Endothelial cell (in vitro differentiated cells): ENCODE data around the gene SLC5A7. TPM values are rescaled to one million over a fixed set of nuclear protein-coding genes. Genes with fewer than 3 reads are reported as not detected.

ENCODE experiments used
- DNase-seq: peaks from one replicate; pipeline ENCODE4 v3.0.0; 2021; ENCODE audit warnings: low spot score
- H3K27ac Mint-ChIP-seq: one replicate; pipeline ENCODE4 v1.8.0; 2021; ENCODE audit warnings: mixed read lengths, inconsistent platforms; ENCODE audit not compliant: unreplicated experiment
- H3K27me3 Mint-ChIP-seq: one replicate; pipeline ENCODE4 v1.8.0; 2021; ENCODE audit warnings: mild to moderate bottlenecking, moderate library complexity, mixed read lengths, inconsistent platforms; ENCODE audit not compliant: unreplicated experiment
- H3K36me3 Mint-ChIP-seq: one replicate; pipeline ENCODE4 v1.8.0; 2021; ENCODE audit warnings: mild to moderate bottlenecking, low read depth, mixed read lengths, inconsistent platforms; ENCODE audit not compliant: unreplicated experiment
- H3K4me1 Mint-ChIP-seq: one replicate; pipeline ENCODE4 v1.8.0; 2021; ENCODE audit warnings: mild to moderate bottlenecking, mixed read lengths, inconsistent platforms; ENCODE audit not compliant: unreplicated experiment
- H3K4me3 Mint-ChIP-seq: one replicate; pipeline ENCODE4 v1.8.0; 2021; ENCODE audit warnings: mild to moderate bottlenecking, mixed read lengths, inconsistent platforms; ENCODE audit not compliant: unreplicated experiment
- H3K9me3 Mint-ChIP-seq: one replicate; pipeline ENCODE4 v1.8.0; 2021; ENCODE audit warnings: mixed read lengths, inconsistent platforms; ENCODE audit not compliant: unreplicated experiment
- total RNA-seq: library from RNA; stranded (reverse); fragmentation: NEBNext Ultra II Directional; extraction: Animal tissue kit (Norgen Biotek cat#: 25700); gene quantifications from one replicate; pipeline ENCODE4 v1.2.1, GENCODE V29; 2021; ENCODE audit not compliant: unreplicated experiment
- TF ChIP-seq, protein P1 (sequence below): fragments of 200-600 bp; sonication (generic); IDR thresholded peaks from one replicate; pipeline ENCODE4 v1.5.0; 2021; ENCODE audit warnings: antibody characterized with exemption; ENCODE audit not compliant: unreplicated experiment

SLC5A7 gene
- total RNA-seq, 1 donor from 2014 or later = not detected

DNA sequence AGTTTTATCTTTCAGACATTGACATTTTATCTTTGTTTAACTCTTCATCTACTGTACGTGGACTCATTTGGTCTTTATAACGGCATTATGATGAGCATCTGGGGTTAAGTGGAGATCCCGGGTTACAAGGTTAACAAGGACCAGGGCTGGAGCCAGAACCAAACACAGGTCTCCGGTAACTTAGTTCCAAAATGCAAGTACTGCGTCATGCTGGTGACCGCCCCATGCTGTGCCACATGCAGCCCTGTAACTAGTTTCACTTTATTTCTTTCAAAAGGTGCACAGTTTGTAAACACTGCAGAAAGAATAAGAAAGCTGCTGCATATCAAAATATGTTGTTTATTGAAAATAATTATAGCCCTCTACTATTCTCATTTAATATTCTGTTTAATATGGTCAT lies 3.1 kb downstream of the SLC5A7 start:
- DNase-seq = no peak
- no peaks in the 10 kb centered on the region for H3K36me3 Mint-ChIP-seq
- H3K9me3 Mint-ChIP-seq = no peaks in the 10 kb centered on the region
- H3K27me3 Mint-ChIP-seq = peaks cover 5% of the 10 kb centered on the region
- no peak overlapping the region for H3K4me3 Mint-ChIP-seq
- TF ChIP-seq, protein P1, sequence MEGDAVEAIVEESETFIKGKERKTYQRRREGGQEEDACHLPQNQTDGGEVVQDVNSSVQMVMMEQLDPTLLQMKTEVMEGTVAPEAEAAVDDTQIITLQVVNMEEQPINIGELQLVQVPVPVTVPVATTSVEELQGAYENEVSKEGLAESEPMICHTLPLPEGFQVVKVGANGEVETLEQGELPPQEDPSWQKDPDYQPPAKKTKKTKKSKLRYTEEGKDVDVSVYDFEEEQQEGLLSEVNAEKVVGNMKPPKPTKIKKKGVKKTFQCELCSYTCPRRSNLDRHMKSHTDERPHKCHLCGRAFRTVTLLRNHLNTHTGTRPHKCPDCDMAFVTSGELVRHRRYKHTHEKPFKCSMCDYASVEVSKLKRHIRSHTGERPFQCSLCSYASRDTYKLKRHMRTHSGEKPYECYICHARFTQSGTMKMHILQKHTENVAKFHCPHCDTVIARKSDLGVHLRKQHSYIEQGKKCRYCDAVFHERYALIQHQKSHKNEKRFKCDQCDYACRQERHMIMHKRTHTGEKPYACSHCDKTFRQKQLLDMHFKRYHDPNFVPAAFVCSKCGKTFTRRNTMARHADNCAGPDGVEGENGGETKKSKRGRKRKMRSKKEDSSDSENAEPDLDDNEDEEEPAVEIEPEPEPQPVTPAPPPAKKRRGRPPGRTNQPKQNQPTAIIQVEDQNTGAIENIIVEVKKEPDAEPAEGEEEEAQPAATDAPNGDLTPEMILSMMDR = no peak
- H3K4me1 Mint-ChIP-seq = peaks cover 3% of the 10 kb centered on the region
- no peak overlapping the region for H3K27ac Mint-ChIP-seq

DNA sequence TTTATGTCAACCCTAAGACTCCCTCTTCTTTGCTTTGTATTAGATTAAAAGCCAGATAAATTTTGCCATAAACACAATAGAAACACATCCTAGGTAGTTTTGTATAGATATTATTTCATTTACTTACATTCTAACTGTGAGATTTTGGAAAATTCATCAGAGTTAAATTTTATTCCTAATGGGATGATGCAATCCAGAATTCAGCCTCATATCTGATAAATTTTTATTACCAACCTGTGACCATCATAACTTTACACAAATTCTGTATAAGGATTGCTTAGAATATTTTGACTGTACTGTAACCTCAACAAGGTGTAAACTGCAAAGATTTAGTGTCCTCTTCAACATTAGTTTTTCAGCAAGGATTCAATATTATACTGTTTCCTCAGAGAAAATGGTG lies 4.4 kb downstream of the SLC5A7 start:
- H3K4me1 Mint-ChIP-seq = peaks cover 3% of the 10 kb centered on the region
- no peak for DNase-seq
- no peak overlapping the region for H3K27ac Mint-ChIP-seq
- peaks cover 5% of the 10 kb centered on the region for H3K27me3 Mint-ChIP-seq
- TF ChIP-seq, protein P1 = no peak
- H3K4me3 Mint-ChIP-seq = no peak overlapping the region
- no peaks in the 10 kb centered on the region for H3K9me3 Mint-ChIP-seq
- H3K36me3 Mint-ChIP-seq = no peaks in the 10 kb centered on the region

DNA sequence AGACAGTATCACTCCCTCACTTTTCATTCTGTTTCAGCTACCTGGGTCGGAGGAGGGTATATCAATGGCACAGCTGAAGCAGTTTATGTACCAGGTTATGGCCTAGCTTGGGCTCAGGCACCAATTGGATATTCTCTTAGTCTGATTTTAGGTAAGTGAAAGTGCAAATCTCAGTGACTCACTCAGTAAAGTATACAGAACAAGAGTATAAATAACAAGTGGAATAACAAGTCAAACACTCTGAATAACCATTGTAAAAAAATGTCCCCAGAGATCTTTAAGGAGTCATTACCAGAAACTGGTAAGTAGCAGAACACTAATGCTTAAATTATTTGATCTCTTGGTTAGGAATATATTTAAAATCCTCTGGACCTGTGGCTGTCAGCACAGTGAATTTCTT lies 5.7 kb downstream of the SLC5A7 start:
- H3K27ac Mint-ChIP-seq = no peak overlapping the region

DNA sequence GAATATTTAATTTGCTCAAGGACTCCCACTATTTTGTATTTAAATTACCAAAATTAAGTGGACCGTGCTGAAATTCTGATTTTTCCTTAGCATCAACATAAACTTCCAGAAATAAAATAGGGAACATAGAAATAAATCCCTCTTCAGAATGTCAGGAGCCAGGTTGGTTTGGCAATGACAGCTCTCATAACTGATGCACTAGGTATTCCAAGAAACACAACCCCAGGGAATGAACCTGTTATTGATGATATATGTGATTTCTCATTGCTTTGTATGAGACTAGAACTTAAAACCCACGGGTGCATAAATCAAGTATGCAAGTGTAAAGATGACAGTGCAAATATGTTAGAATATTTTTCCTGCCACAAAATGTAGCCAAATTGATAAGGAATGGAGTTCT lies 12.8 kb downstream of the SLC5A7 start:
- Mint-ChIP-seq H3K27me3 (no peaks in the 10 kb centered on the region), H3K4me1 (no peaks in the 10 kb centered on the region), H3K27ac (no peak overlapping the region), H3K4me3 (no peak overlapping the region), H3K36me3 (no peaks in the 10 kb centered on the region), H3K9me3 (no peaks in the 10 kb centered on the region)
- TF ChIP-seq, protein P1 = no peak
- no peak for DNase-seq

More for the DNA sequence above, 5.7 kb downstream of the SLC5A7 start:
- H3K36me3 Mint-ChIP-seq = no peaks in the 10 kb centered on the region
- H3K4me1 Mint-ChIP-seq = peaks cover 3% of the 10 kb centered on the region
- no peak overlapping the region for H3K4me3 Mint-ChIP-seq
- no peak for DNase-seq
- H3K27me3 Mint-ChIP-seq = peaks cover 5% of the 10 kb centered on the region
- TF ChIP-seq, protein P1 = no peak
- H3K9me3 Mint-ChIP-seq = no peaks in the 10 kb centered on the region

DNA sequence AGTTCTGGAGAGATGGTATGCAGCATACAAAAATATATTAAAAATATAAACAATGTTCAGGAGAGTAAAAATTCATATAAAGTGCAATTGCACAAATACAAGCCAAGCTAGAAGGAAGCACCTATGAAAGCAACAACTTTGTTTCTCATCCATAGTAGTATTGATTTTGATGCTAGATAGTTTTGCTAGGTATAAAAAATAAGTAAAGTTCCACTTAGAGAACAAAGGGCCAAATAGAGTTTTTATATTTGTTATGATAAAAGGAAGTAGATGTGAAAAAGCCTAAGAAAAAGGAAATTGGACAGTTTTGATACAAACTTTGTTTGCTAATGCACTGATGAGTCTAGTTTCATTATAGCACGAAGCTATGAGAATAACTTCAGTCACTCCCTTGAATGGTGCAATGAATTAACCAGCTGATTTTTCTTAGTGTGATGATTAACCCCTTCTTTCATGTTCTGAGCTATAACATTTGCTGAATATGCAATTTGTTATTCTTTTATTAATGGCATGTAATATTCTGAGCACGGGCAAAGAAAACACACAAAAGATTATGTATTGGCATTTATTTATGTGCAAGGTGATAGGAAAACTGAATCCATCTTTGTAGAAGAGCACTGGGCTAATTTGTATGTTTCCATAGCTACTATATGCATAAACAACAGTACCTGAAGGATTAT lies 24.7 kb downstream of the SLC5A7 start:
- H3K27me3 Mint-ChIP-seq = no peaks in the 10 kb centered on the region
- H3K4me1 Mint-ChIP-seq = no peaks in the 10 kb centered on the region
- H3K9me3 Mint-ChIP-seq = no peaks in the 10 kb centered on the region
- H3K36me3 Mint-ChIP-seq = no peaks in the 10 kb centered on the region
- no peak for DNase-seq
- TF ChIP-seq, protein P1 = no peak
- H3K27ac Mint-ChIP-seq = no peak overlapping the region
- no peak overlapping the region for H3K4me3 Mint-ChIP-seq
